ENCODE measurements around the gene JKAMP.

Gene JKAMP

DNA sequence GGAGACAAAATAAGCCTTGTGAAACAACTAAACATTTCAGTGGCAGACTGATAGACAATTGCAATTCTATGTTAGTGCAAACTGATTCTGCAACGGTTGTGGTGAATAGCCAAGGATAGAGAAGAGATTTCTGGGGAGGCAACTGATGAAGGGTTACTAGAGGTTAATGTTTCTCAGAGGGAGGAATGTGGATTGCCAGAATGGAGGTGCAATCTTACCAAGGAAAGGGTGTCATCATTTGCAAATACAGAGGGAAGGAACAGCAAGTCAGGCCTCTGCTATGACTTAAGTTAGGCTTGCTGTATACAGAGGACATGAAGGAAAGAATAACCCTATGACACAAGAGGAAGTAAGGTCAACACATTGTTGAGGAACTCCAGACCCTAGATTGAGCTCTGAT, 56.5 kb downstream of the JKAMP start:
- no peak for DNase-seq (ENCODE audit: low read depth, low spot score)

DNA sequence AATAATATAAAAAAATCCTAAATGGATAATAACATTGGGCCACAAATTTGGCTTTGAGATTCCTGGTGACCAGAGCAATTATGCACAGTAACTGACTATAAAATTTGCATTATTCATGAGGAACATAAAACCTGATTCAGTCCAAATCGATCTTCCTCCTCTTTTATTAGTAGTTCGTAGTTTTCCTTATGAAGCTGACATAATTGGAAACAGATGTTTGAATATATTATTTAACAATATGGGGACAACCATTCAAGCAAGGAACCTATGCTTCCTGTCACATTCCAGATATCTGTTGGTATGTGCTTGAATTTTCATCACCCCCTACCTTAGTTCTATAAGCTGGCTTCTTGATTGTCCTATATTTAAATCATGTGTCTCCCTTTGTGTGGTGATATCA, 57.4 kb downstream of the JKAMP start:
- no peak for DNase-seq (ENCODE audit: low read depth, low spot score)

DNA sequence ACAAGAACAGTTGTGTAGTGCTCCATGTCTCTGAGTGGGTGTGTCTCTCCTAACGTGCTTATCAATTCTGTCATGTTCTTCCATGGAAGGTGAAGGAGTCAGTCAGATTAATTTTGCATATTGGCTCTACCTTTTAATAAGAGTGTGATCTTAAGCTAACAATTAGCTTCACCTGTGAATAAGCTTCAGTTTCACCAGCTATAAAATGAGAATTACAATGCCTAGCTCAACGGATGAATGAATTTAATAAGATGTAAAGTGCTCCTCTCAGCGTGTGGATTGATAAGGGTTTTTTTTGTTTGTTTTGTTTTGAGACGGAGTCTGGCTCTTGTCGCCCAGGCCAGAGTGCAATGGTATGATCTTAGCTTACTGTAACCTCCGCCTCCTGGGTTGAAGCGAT, 59.6 kb downstream of the JKAMP start:
- DNase-seq (ENCODE audit: low read depth, low spot score): no peak

DNA sequence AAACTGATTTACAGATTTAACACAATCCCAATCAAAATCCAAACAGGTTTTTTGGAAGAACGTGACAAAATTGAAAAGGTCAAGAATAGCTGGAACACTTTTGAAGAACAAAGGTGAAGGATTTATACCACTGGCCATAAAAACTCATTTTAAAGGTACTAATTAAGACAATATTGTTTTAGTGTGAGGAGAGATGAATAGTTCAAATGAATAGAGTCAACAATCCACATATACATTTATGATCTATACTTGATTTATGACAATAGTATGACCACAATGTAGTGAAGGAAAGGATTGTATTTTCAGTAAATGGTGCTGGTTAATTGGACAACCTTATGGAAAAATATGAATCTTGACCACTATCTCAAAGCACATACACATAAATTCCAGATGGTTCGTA, 63.0 kb downstream of the JKAMP start:
- DNase-seq (ENCODE audit: low read depth, low spot score): no peak

All from ELF-1 (cell line).